PC-3 (cell line): ENCODE measurements around the gene CYLD. TPM values are rescaled to one million over a fixed set of nuclear protein-coding genes. Genes with fewer than 3 reads are reported as not detected.

Experiments
- ATAC-seq: fragments of 200-7000 bp; cut with Tn5 transposase; 2 replicates; pipeline ENCODE4 v1.9.1; 2020; ENCODE audit warnings: mild to moderate bottlenecking, moderate library complexity
- BruUV-seq: library from RNA; stranded (reverse); fragments of 400-500 nt; replicated peaks from 2 replicates; lab custom pipeline; 2021; lab: Mats Ljungman, UMichigan
- CTCF ChIA-PET: fragments of 300-600 bp; sonication (Branson Sonifier 250); formaldehyde crosslinking; loops from one replicate; lab custom pipeline; 2022; ENCODE audit warnings: antibody characterized with exemption; lab: Charles Lee
- POLR2A ChIA-PET: fragments of 300-600 bp; sonication (Branson Sonifier 250); formaldehyde crosslinking; loops from one replicate; lab custom pipeline; 2022; ENCODE audit warnings: antibody characterized with exemption; ENCODE audit not compliant: unreplicated experiment; lab: Charles Lee
- DNase-seq: peaks from one replicate; pipeline ENCODE4 v3.0.0-alpha.2; 2015
- H2AFZ ChIP-seq: fragments of 300-600 bp; sonication (generic); 2 replicates; pipeline ENCODE4 v1.6.0; 2016; ENCODE audit warnings: antibody characterized with exemption, low read length
- H3F3A ChIP-seq: fragments of 300-600 bp; sonication (generic); one replicate; pipeline ENCODE4 v1.6.0; 2017; ENCODE audit warnings: antibody characterized with exemption, low read length, control low read depth, mild to moderate bottlenecking; ENCODE audit not compliant: unreplicated experiment
- H3K27ac ChIP-seq: fragments of 300-600 bp; sonication (generic); 2 replicates; pipeline ENCODE4 v1.5.1; 2016; ENCODE audit warnings: mild to moderate bottlenecking, low read length
- H3K27me3 ChIP-seq: fragments of 300-600 bp; sonication (generic); 2 replicates; pipeline ENCODE4 v1.6.1; 2016; ENCODE audit warnings: low read length, mixed read lengths
- H3K36me3 ChIP-seq: fragments of 300-600 bp; sonication (generic); 2 replicates; pipeline ENCODE4 v1.6.1; 2016; ENCODE audit warnings: low read depth, mixed run types, low read length, mixed read lengths
- H3K4me1 ChIP-seq: fragments of 300-600 bp; sonication (generic); 2 replicates; pipeline ENCODE4 v1.5.1; 2016; ENCODE audit warnings: low read length; ENCODE audit not compliant: insufficient read depth
- H3K4me2 ChIP-seq: fragments of 300-600 bp; sonication (generic); 2 replicates; pipeline ENCODE4 v1.6.0; 2016; ENCODE audit warnings: low read length
- H3K4me3 ChIP-seq: fragments of 300-600 bp; sonication (generic); 2 replicates; pipeline ENCODE4 v1.5.1; 2016; ENCODE audit warnings: mild to moderate bottlenecking, low read length, mixed read lengths
- H3K79me2 ChIP-seq: fragments of 300-600 bp; sonication (generic); 2 replicates; pipeline ENCODE4 v1.6.1; 2017; ENCODE audit warnings: low read length, mixed read lengths
- H3K9ac ChIP-seq: fragments of 300-600 bp; sonication (generic); 2 replicates; pipeline ENCODE4 v1.6.0; 2016; ENCODE audit warnings: mild to moderate bottlenecking, low read length
- H3K9me2 ChIP-seq: fragments of 300-600 bp; sonication (generic); replicated peaks from 2 replicates; pipeline ENCODE4 v1.6.1; 2016; ENCODE audit warnings: mixed run types, low read length, mixed read lengths
- H3K9me3 ChIP-seq: fragments of 300-600 bp; sonication (generic); 2 replicates; pipeline ENCODE4 v1.6.1; 2016; ENCODE audit warnings: low read length, mixed read lengths
- H4K20me1 ChIP-seq: fragments of 300-600 bp; sonication (generic); 2 replicates; pipeline ENCODE4 v1.6.1; 2016; ENCODE audit warnings: low read length, mixed read lengths
- CTCF ChIP-seq: fragments of 300-600 bp; sonication (generic); conservative IDR thresholded peaks from 2 replicates; pipeline ENCODE4 v1.5.1; 2017; ENCODE audit warnings: antibody characterized with exemption, low read depth, mild to moderate bottlenecking, low read length
- EZH2 ChIP-seq: fragments of 300-600 bp; sonication (generic); IDR thresholded peaks from one replicate; pipeline ENCODE4 v1.6.1; 2017; ENCODE audit warnings: antibody characterized with exemption, mild to moderate bottlenecking, low read length; ENCODE audit not compliant: unreplicated experiment
- EZH2phosphoT487 ChIP-seq: fragments of 300-600 bp; sonication (generic); IDR thresholded peaks from 2 replicates; pipeline ENCODE4 v1.6.1; 2018; ENCODE audit warnings: mild to moderate bottlenecking, antibody characterized with exemption, low read length, borderline replicate concordance
- intact Hi-C: fragments of 100-400 bp; cut with micrococcal nuclease; formaldehyde crosslinking; loops from 2 replicates; pipeline ENCODE4 v1.9.0; 2023
- total RNA-seq: library from RNA; depleted of rRNA; stranded (reverse); fragments of >200 nt; gene quantifications from 2 replicates; pipeline ENCODE4 v1.2.3, GENCODE V29; 2014

CYLD gene
- total RNA-seq, 1 experiment from 2014 or later, result 8.6 TPM

- TF ChIP-seq CTCF (no peak), EZH2phosphoT487 (no peak), EZH2 (no peak)
- intact Hi-C loops, result no loop called here
These were observed 73.5 kb downstream of the CYLD start for GRCh38 chr16:50815382-50815781.

GRCh38 chr16:50816901-50817555, 75.1 kb downstream of the CYLD start:
- TF ChIP-seq EZH2 (no peak), CTCF (no peak), EZH2phosphoT487 (no peak)
- Histone ChIP-seq H3K27ac (no peak overlapping the region), H3K9me3 (no peaks in the 10 kb centered on the region), H3K79me2 (no peaks in the 10 kb centered on the region), H3K4me1 (no peaks in the 10 kb centered on the region), H3K4me2 (no peak overlapping the region), H4K20me1 (no peaks in the 10 kb centered on the region), H3K4me3 (no peak overlapping the region), H3K36me3 (no peaks in the 10 kb centered on the region), H3F3A (no peaks in the 10 kb centered on the region), H3K9me2 (no peaks in the 10 kb centered on the region), H3K9ac (no peak overlapping the region), H3K27me3 (peaks cover 34% of the 10 kb centered on the region), H2AFZ (no peak overlapping the region)
- DNase-seq (no peak), ATAC-seq (no peak)
- BruUV-seq, result no TSS peak
- ChIA-PET POLR2A (no interaction called here), CTCF (no interaction called here)
- intact Hi-C loops, result no loop called here

More at GRCh38 chr16:50815382-50815781, 73.5 kb downstream of the CYLD start:
- Histone ChIP-seq H3K4me3 (no peak overlapping the region), H3K79me2 (no peaks in the 10 kb centered on the region), H3K9me2 (no peaks in the 10 kb centered on the region), H3K27me3 (peaks cover 34% of the 10 kb centered on the region), H3K9me3 (no peaks in the 10 kb centered on the region), H3K4me2 (no peak overlapping the region), H3F3A (no peaks in the 10 kb centered on the region), H4K20me1 (no peaks in the 10 kb centered on the region), H3K4me1 (no peaks in the 10 kb centered on the region), H3K36me3 (no peaks in the 10 kb centered on the region), H3K27ac (no peak overlapping the region), H3K9ac (no peak overlapping the region), H2AFZ (no peak overlapping the region)
- no TSS peak for BruUV-seq
- DNase-seq (no peak), ATAC-seq (no peak)
- ChIA-PET POLR2A (no interaction called here), CTCF (no interaction called here)

- H3K36me3 ChIP-seq, result no peaks in the 10 kb centered on the region
- POLR2A ChIA-PET, result no interaction called here
- H3K27ac ChIP-seq, result no peak overlapping the region
- DNase-seq (no peak), ATAC-seq (no peak)
- H3K9me3 ChIP-seq, result no peaks in the 10 kb centered on the region
- H3K27me3 ChIP-seq, result peaks cover 34% of the 10 kb centered on the region
- intact Hi-C loops, result no loop called here
- H4K20me1 ChIP-seq, result no peaks in the 10 kb centered on the region
- no peak overlapping the region for H3K4me2 ChIP-seq
- CTCF ChIA-PET, result no interaction called here
- no peaks in the 10 kb centered on the region for H3F3A ChIP-seq
- TF ChIP-seq EZH2phosphoT487 (no peak), EZH2 (no peak), CTCF (no peak)
- H3K79me2 ChIP-seq, result no peaks in the 10 kb centered on the region
- H3K9ac ChIP-seq, result no peak overlapping the region
- BruUV-seq, result no TSS peak
- no peaks in the 10 kb centered on the region for H3K4me1 ChIP-seq
- H2AFZ ChIP-seq, result no peak overlapping the region
- H3K4me3 ChIP-seq, result no peak overlapping the region
- no peaks in the 10 kb centered on the region for H3K9me2 ChIP-seq
These were observed 76.5 kb downstream of the CYLD start for GRCh38 chr16:50818380-50818779.
